Measurements from ENCODE around the gene IFI44L.

Gene IFI44L

DNA sequence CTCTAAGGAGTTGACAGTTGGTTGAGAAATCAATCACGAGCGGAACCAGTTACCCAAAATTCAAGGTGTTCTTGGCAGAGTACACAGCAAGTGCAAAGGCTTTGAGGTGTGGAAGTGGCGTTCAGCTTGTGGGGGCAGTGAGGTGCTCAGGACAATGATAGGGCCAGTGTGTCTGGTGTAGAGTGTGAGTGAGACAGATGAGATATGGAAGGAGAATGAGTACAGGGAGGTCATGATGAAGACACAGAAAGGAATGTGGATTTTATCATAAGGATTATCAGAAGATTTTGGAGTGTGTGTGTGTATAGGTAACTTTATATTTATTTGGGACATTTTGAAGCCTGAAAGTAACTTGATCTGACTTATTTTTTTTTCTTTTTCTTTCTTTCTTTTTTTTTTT lies 70.3 kb downstream of the IFI44L start:
- Histone ChIP-seq H3K36me3 (no peaks in the 10 kb centered on the region), H3K4me3 (ENCODE audit: low read depth in 1 of 2, low read length in 1 of 2) (no peak overlapping the region), H3K27ac (no peak overlapping the region), H3K27me3 (peaks cover 4% of the 10 kb centered on the region), H3K4me1 (ENCODE audit: control insufficient read depth in 1 of 2, insufficient read depth in 1 of 2, low read depth in 1 of 2, low read length in 1 of 2) (no peaks in the 10 kb centered on the region), H3K9me3 (no peaks in the 10 kb centered on the region)
- TF ChIP-seq, protein P1, sequence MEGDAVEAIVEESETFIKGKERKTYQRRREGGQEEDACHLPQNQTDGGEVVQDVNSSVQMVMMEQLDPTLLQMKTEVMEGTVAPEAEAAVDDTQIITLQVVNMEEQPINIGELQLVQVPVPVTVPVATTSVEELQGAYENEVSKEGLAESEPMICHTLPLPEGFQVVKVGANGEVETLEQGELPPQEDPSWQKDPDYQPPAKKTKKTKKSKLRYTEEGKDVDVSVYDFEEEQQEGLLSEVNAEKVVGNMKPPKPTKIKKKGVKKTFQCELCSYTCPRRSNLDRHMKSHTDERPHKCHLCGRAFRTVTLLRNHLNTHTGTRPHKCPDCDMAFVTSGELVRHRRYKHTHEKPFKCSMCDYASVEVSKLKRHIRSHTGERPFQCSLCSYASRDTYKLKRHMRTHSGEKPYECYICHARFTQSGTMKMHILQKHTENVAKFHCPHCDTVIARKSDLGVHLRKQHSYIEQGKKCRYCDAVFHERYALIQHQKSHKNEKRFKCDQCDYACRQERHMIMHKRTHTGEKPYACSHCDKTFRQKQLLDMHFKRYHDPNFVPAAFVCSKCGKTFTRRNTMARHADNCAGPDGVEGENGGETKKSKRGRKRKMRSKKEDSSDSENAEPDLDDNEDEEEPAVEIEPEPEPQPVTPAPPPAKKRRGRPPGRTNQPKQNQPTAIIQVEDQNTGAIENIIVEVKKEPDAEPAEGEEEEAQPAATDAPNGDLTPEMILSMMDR (IDR thresholded peaks at IDR 0.05), result no peak

DNA sequence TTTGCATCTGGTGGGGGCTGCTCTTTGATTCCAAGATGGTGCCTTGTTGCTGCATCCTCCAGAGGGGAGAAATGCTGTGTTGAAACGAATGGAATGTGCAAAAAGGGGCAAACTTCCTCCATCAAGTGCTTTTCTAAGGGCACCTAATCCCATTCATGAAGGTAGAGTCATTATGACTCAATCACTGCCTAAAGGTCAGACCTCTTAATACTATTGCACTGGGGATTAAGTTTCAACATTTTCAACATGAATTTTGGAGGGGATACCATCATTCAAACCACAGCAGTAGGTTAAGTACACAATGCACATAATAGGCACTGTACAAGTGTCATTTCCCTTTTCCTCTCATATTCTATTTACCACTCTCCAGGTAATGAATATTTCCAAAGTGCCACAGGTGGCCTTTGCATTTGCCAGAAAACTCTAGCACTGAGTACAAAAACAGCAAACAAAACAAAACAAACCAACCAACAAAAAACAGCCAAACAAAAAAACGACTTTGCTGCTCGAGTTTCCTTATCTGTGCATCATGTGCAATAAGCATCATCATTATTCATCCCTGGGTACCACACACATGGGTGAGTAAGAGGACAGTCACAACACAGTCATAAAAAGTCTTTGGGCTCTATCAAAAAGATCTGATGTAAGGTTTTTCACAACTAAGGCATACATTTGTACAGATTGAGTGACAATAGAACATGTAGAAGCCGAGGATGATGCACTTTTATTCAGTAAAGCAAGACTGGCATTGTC lies 71.9 kb downstream of the IFI44L start:
- TF ChIP-seq, protein P1 (IDR thresholded peaks at IDR 0.05), result no peak
- H3K9me3 ChIP-seq, result no peaks in the 10 kb centered on the region
- no peaks in the 10 kb centered on the region for H3K4me1 ChIP-seq (ENCODE audit: control insufficient read depth in 1 of 2, insufficient read depth in 1 of 2, low read depth in 1 of 2, low read length in 1 of 2)
- no peak overlapping the region for H3K27ac ChIP-seq
- no peak overlapping the region for H3K4me3 ChIP-seq (ENCODE audit: low read depth in 1 of 2, low read length in 1 of 2)
- no peaks in the 10 kb centered on the region for H3K36me3 ChIP-seq
- peaks cover 4% of the 10 kb centered on the region for H3K27me3 ChIP-seq

Measured in neutrophil (primary cell).